Activated effector memory CD4-positive, alpha-beta T cell treated with Interleukin-2 at 50 U/mL for 16 hours (primary cell): ENCODE results near the gene SPATS1.
A peak's percentile ranks its signal among the peaks of the same experiment; 100 is the strongest.
"Not testable (repeated sequence)": the region's sequence is repeated elsewhere in the genome, so short reads cannot be mapped to it uniquely, and the experiment has no call there.

ENCODE experiments used
- DNase-seq: peaks from one replicate; pipeline ENCODE4 v3.0.0-alpha.2; 2020

The SPATS1 gene

GRCh38 chr6:44311767-44312166, 30.7 kb upstream of the SPATS1 start:
- DNase-seq, result no peak

GRCh38 chr6:44312901-44313788, 29.3 kb upstream of the SPATS1 start, which contains the start of gene AARS2:
Gene AARS2 (minus strand): TSS chr6:44313347. CDS start chr6:44313323, 24 bp downstream.
- DNase-seq, result peak; percentile 88

GRCh38 chr6:44314657-44315056, 27.8 kb upstream of the SPATS1 start:
- DNase-seq, result not testable (repeated sequence)

- DNase-seq, result no peak
These were observed 26.9 kb upstream of the SPATS1 start for GRCh38 chr6:44315516-44315915.

GRCh38 chr6:44315951-44316350, 26.5 kb upstream of the SPATS1 start:
- no peak for DNase-seq

GRCh38 chr6:44316481-44316880, 26.0 kb upstream of the SPATS1 start:
- no peak for DNase-seq

- not testable (repeated sequence) for DNase-seq
These were observed 25.3 kb upstream of the SPATS1 start for GRCh38 chr6:44317136-44317631.

- no peak for DNase-seq
These were observed 21.2 kb upstream of the SPATS1 start for GRCh38 chr6:44321210-44321609.

- no peak for DNase-seq
These were observed 15.4 kb upstream of the SPATS1 start for GRCh38 chr6:44327096-44327495.

- no peak for DNase-seq
These were observed 14.7 kb upstream of the SPATS1 start for GRCh38 chr6:44327760-44328159.

- not testable (repeated sequence) for DNase-seq
These were observed 14.2 kb upstream of the SPATS1 start for GRCh38 chr6:44328203-44328602.

- DNase-seq, result no peak
These were observed 12.6 kb upstream of the SPATS1 start for GRCh38 chr6:44329858-44330257.

- no peak for DNase-seq
These were observed 9.9 kb upstream of the SPATS1 start for GRCh38 chr6:44332585-44332984.

GRCh38 chr6:44333273-44333919, 9.1 kb upstream of the SPATS1 start:
- no peak for DNase-seq

- no peak for DNase-seq
These were observed 8.5 kb upstream of the SPATS1 start for GRCh38 chr6:44333942-44334341.

- DNase-seq, result no peak
These were observed 6.8 kb upstream of the SPATS1 start for GRCh38 chr6:44335631-44336030.

GRCh38 chr6:44338228-44339122, 4.0 kb upstream of the SPATS1 start:
- DNase-seq, result peak; percentile 39

- no peak for DNase-seq
These were observed 3.1 kb upstream of the SPATS1 start for GRCh38 chr6:44339301-44339700.

- DNase-seq, result no peak
These were observed 2.5 kb upstream of the SPATS1 start for GRCh38 chr6:44339763-44340625.

GRCh38 chr6:44341095-44341890, 1.2 kb upstream of the SPATS1 start:
- DNase-seq, result no peak

GRCh38 chr6:44342052-44342451, 398 bp upstream of the SPATS1 start:
- no peak for DNase-seq
